ENCODE data around the gene HABP4.
A peak's percentile ranks its signal among the peaks of the same experiment; 100 is the strongest.

HABP4 gene

GRCh38 chr9:96450613-96451528 is 902 bp downstream of the HABP4 start:
- H3K9me3 ChIP-seq (ENCODE audit: control insufficient read depth, low read length) = no peaks in the 10 kb centered on the region
- H3K4me3 ChIP-seq (ENCODE audit: insufficient read depth, low read depth, low read length, poor library complexity, severe bottlenecking) = peak overlapping the region; percentile 69
- H3K4me1 ChIP-seq (ENCODE audit: control insufficient read depth, insufficient read depth, low read length, poor library complexity, severe bottlenecking) = peaks cover 10% of the 10 kb centered on the region
- peak overlapping the region; percentile 52 for H3K27ac ChIP-seq (ENCODE audit: insufficient read depth, low read length, poor library complexity, severe bottlenecking)
- peak; percentile 6 to 35 (median 29) for DNase-seq
- no peaks in the 10 kb centered on the region for H3K36me3 ChIP-seq (ENCODE audit: control insufficient read depth, insufficient read depth, low read length)
- no peaks in the 10 kb centered on the region for H3K27me3 ChIP-seq (replicated peaks; ENCODE audit: control insufficient read depth, insufficient read depth, low read length, poor library complexity, severe bottlenecking)

- Histone ChIP-seq H3K36me3 (ENCODE audit: control insufficient read depth, insufficient read depth, low read length) (peaks cover 3% of the 10 kb centered on the region), H3K4me1 (ENCODE audit: control insufficient read depth, insufficient read depth, low read length, poor library complexity, severe bottlenecking) (peaks cover 10% of the 10 kb centered on the region), H3K9me3 (ENCODE audit: control insufficient read depth, low read length) (no peaks in the 10 kb centered on the region), H3K27ac (ENCODE audit: insufficient read depth, low read length, poor library complexity, severe bottlenecking) (no peak overlapping the region), H3K4me3 (ENCODE audit: insufficient read depth, low read depth, low read length, poor library complexity, severe bottlenecking) (no peak overlapping the region), H3K27me3 (replicated peaks; ENCODE audit: control insufficient read depth, insufficient read depth, low read length, poor library complexity, severe bottlenecking) (no peaks in the 10 kb centered on the region)
- DNase-seq = no peak
Observed at GRCh38 chr9:96453625-96454024, 3.7 kb downstream of the HABP4 start.

- Histone ChIP-seq H3K27me3 (replicated peaks; ENCODE audit: control insufficient read depth, insufficient read depth, low read length, poor library complexity, severe bottlenecking) (no peaks in the 10 kb centered on the region), H3K27ac (ENCODE audit: insufficient read depth, low read length, poor library complexity, severe bottlenecking) (no peak overlapping the region), H3K36me3 (ENCODE audit: control insufficient read depth, insufficient read depth, low read length) (peaks cover 9% of the 10 kb centered on the region), H3K4me1 (ENCODE audit: control insufficient read depth, insufficient read depth, low read length, poor library complexity, severe bottlenecking) (peaks cover 4% of the 10 kb centered on the region), H3K4me3 (ENCODE audit: insufficient read depth, low read depth, low read length, poor library complexity, severe bottlenecking) (no peak overlapping the region), H3K9me3 (ENCODE audit: control insufficient read depth, low read length) (no peaks in the 10 kb centered on the region)
- DNase-seq = no peak
Observed at GRCh38 chr9:96457266-96457665, 7.3 kb downstream of the HABP4 start.

GRCh38 chr9:96458226-96458625 is 8.3 kb downstream of the HABP4 start:
- Histone ChIP-seq H3K27me3 (replicated peaks; ENCODE audit: control insufficient read depth, insufficient read depth, low read length, poor library complexity, severe bottlenecking) (no peaks in the 10 kb centered on the region), H3K36me3 (ENCODE audit: control insufficient read depth, insufficient read depth, low read length) (peaks cover 9% of the 10 kb centered on the region), H3K4me1 (ENCODE audit: control insufficient read depth, insufficient read depth, low read length, poor library complexity, severe bottlenecking) (peaks cover 4% of the 10 kb centered on the region), H3K4me3 (ENCODE audit: insufficient read depth, low read depth, low read length, poor library complexity, severe bottlenecking) (no peak overlapping the region), H3K9me3 (ENCODE audit: control insufficient read depth, low read length) (no peaks in the 10 kb centered on the region), H3K27ac (ENCODE audit: insufficient read depth, low read length, poor library complexity, severe bottlenecking) (no peak overlapping the region)
- DNase-seq = no peak

- Histone ChIP-seq H3K27ac (ENCODE audit: insufficient read depth, low read length, poor library complexity, severe bottlenecking) (no peak overlapping the region), H3K4me3 (ENCODE audit: insufficient read depth, low read depth, low read length, poor library complexity, severe bottlenecking) (no peak overlapping the region), H3K9me3 (ENCODE audit: control insufficient read depth, low read length) (no peaks in the 10 kb centered on the region), H3K27me3 (replicated peaks; ENCODE audit: control insufficient read depth, insufficient read depth, low read length, poor library complexity, severe bottlenecking) (no peaks in the 10 kb centered on the region), H3K4me1 (ENCODE audit: control insufficient read depth, insufficient read depth, low read length, poor library complexity, severe bottlenecking) (no peaks in the 10 kb centered on the region), H3K36me3 (ENCODE audit: control insufficient read depth, insufficient read depth, low read length) (peaks cover 9% of the 10 kb centered on the region)
- DNase-seq = no peak
Observed at GRCh38 chr9:96459268-96460007, 9.5 kb downstream of the HABP4 start.

GRCh38 chr9:96460470-96460869 is 10.5 kb downstream of the HABP4 start:
- Histone ChIP-seq H3K27me3 (replicated peaks; ENCODE audit: control insufficient read depth, insufficient read depth, low read length, poor library complexity, severe bottlenecking) (no peaks in the 10 kb centered on the region), H3K4me3 (ENCODE audit: insufficient read depth, low read depth, low read length, poor library complexity, severe bottlenecking) (no peak overlapping the region), H3K36me3 (ENCODE audit: control insufficient read depth, insufficient read depth, low read length) (peaks cover 11% of the 10 kb centered on the region), H3K4me1 (ENCODE audit: control insufficient read depth, insufficient read depth, low read length, poor library complexity, severe bottlenecking) (no peaks in the 10 kb centered on the region), H3K27ac (ENCODE audit: insufficient read depth, low read length, poor library complexity, severe bottlenecking) (no peak overlapping the region), H3K9me3 (ENCODE audit: control insufficient read depth, low read length) (no peaks in the 10 kb centered on the region)
- DNase-seq = no peak

GRCh38 chr9:96460882-96461281 is 10.9 kb downstream of the HABP4 start:
- Histone ChIP-seq H3K27ac (ENCODE audit: insufficient read depth, low read length, poor library complexity, severe bottlenecking) (no peak overlapping the region), H3K27me3 (replicated peaks; ENCODE audit: control insufficient read depth, insufficient read depth, low read length, poor library complexity, severe bottlenecking) (no peaks in the 10 kb centered on the region), H3K9me3 (ENCODE audit: control insufficient read depth, low read length) (no peaks in the 10 kb centered on the region), H3K4me3 (ENCODE audit: insufficient read depth, low read depth, low read length, poor library complexity, severe bottlenecking) (no peak overlapping the region), H3K36me3 (ENCODE audit: control insufficient read depth, insufficient read depth, low read length) (peaks cover 14% of the 10 kb centered on the region), H3K4me1 (ENCODE audit: control insufficient read depth, insufficient read depth, low read length, poor library complexity, severe bottlenecking) (no peaks in the 10 kb centered on the region)
- no peak for DNase-seq

GRCh38 chr9:96461336-96461735 is 11.4 kb downstream of the HABP4 start:
- H3K27ac ChIP-seq (ENCODE audit: insufficient read depth, low read length, poor library complexity, severe bottlenecking) = no peak overlapping the region
- H3K4me3 ChIP-seq (ENCODE audit: insufficient read depth, low read depth, low read length, poor library complexity, severe bottlenecking) = no peak overlapping the region
- H3K4me1 ChIP-seq (ENCODE audit: control insufficient read depth, insufficient read depth, low read length, poor library complexity, severe bottlenecking) = no peaks in the 10 kb centered on the region
- peaks cover 14% of the 10 kb centered on the region for H3K36me3 ChIP-seq (ENCODE audit: control insufficient read depth, insufficient read depth, low read length)
- no peak for DNase-seq
- H3K9me3 ChIP-seq (ENCODE audit: control insufficient read depth, low read length) = no peaks in the 10 kb centered on the region
- no peaks in the 10 kb centered on the region for H3K27me3 ChIP-seq (replicated peaks; ENCODE audit: control insufficient read depth, insufficient read depth, low read length, poor library complexity, severe bottlenecking)

- H3K27ac ChIP-seq (ENCODE audit: insufficient read depth, low read length, poor library complexity, severe bottlenecking) = no peak overlapping the region
Observed at GRCh38 chr9:96462541-96462940, 12.6 kb downstream of the HABP4 start.

GRCh38 chr9:96464426-96464825 is 14.5 kb downstream of the HABP4 start:
- Histone ChIP-seq H3K36me3 (ENCODE audit: control insufficient read depth, insufficient read depth, low read length) (peaks cover 17% of the 10 kb centered on the region), H3K4me1 (ENCODE audit: control insufficient read depth, insufficient read depth, low read length, poor library complexity, severe bottlenecking) (no peaks in the 10 kb centered on the region), H3K27ac (ENCODE audit: insufficient read depth, low read length, poor library complexity, severe bottlenecking) (no peak overlapping the region), H3K9me3 (ENCODE audit: control insufficient read depth, low read length) (no peaks in the 10 kb centered on the region), H3K4me3 (ENCODE audit: insufficient read depth, low read depth, low read length, poor library complexity, severe bottlenecking) (no peak overlapping the region), H3K27me3 (replicated peaks; ENCODE audit: control insufficient read depth, insufficient read depth, low read length, poor library complexity, severe bottlenecking) (no peaks in the 10 kb centered on the region)
- no peak for DNase-seq

More at GRCh38 chr9:96462541-96462940, 12.6 kb downstream of the HABP4 start:
- DNase-seq = no peak
- Histone ChIP-seq H3K9me3 (ENCODE audit: control insufficient read depth, low read length) (no peaks in the 10 kb centered on the region), H3K4me3 (ENCODE audit: insufficient read depth, low read depth, low read length, poor library complexity, severe bottlenecking) (no peak overlapping the region), H3K27me3 (replicated peaks; ENCODE audit: control insufficient read depth, insufficient read depth, low read length, poor library complexity, severe bottlenecking) (no peaks in the 10 kb centered on the region), H3K36me3 (ENCODE audit: control insufficient read depth, insufficient read depth, low read length) (peaks cover 14% of the 10 kb centered on the region), H3K4me1 (ENCODE audit: control insufficient read depth, insufficient read depth, low read length, poor library complexity, severe bottlenecking) (no peaks in the 10 kb centered on the region)

All from effector memory CD4-positive, alpha-beta T cell (primary cell).